Naive thymus-derived CD8-positive, alpha-beta T cell (primary cell): Measurements from ENCODE around the gene AGK. TPM values are rescaled to one million over a fixed set of nuclear protein-coding genes. Genes with fewer than 3 reads are reported as not detected.
"Not testable (repeated sequence)": the region's sequence is repeated elsewhere in the genome, so short reads cannot be mapped to it uniquely, and the experiment has no call there.

Experiments
- ATAC-seq, 2 donors: fragments of 150-1000 bp; cut with Tn5 transposase in 1 of 2; sonication (Bioruptor Pico), chemical (Tn5 transposase) in 1 of 2; 1 replicate in 1 of 2; 2 replicates in 1 of 2; pipeline ENCODE4 v1.10.0; 2021; ENCODE audit warnings: mild to moderate bottlenecking in 2 of 2, moderate library complexity in 2 of 2
- POLR2A ChIA-PET: fragments of 350-600 bp; sonication (Branson Sonifier 250); formaldehyde crosslinking; loops from one replicate; lab custom pipeline; 2021; ENCODE audit warnings: antibody characterized with exemption; lab: Charles Lee
- DNase-seq, 10 donors: peaks; one replicate each; pipeline versions ENCODE4 v3.0.0 to v3.0.0-alpha.2; 2020 to 2022
- H3K27ac Mint-ChIP-seq, 10 donors: one replicate each; pipeline ENCODE4 v1.8.0; 2020 to 2022; ENCODE audit warnings: mild to moderate bottlenecking in 10 of 10, mixed read lengths in 10 of 10, moderate library complexity in 4 of 10, inconsistent platforms in 1 of 10
- H3K27me3 Mint-ChIP-seq, 5 donors: one replicate each; pipeline ENCODE4 v1.8.0; 2021 to 2022; ENCODE audit warnings: mixed read lengths in 5 of 5
- H3K36me3 Mint-ChIP-seq, 3 donors: one replicate each; pipeline ENCODE4 v1.8.0; 2020 to 2022; ENCODE audit warnings: mixed read lengths in 3 of 3, mild to moderate bottlenecking in 2 of 3, inconsistent platforms in 1 of 3
- H3K4me1 Mint-ChIP-seq, 4 donors: one replicate each; pipeline ENCODE4 v1.8.0; 2021 to 2022; ENCODE audit warnings: mixed read lengths in 4 of 4
- H3K4me3 Mint-ChIP-seq, 10 donors: one replicate each; pipeline ENCODE4 v1.8.0; 2020 to 2022; ENCODE audit warnings: mild to moderate bottlenecking in 10 of 10, mixed read lengths in 10 of 10, moderate library complexity in 6 of 10, inconsistent platforms in 1 of 10
- H3K9me3 Mint-ChIP-seq, 9 donors: one replicate each; pipeline ENCODE4 v1.8.0; 2020 to 2022; ENCODE audit warnings: mixed read lengths in 9 of 9, mild to moderate bottlenecking in 3 of 9, inconsistent platforms in 1 of 9, moderate library complexity in 1 of 9
- polyA plus RNA-seq, 3 donors: library from polyadenylated mRNA; unstranded; fragments of 300-500 nt; fragmentation: Illumina TruSeq; gene quantifications; one replicate each; pipeline ENCODE4 v1.2.3, GENCODE V29; 2021
- total RNA-seq, 8 experiments: library from RNA in 2 of 8; stranded (reverse) in 2 of 8; gene quantifications; one replicate each; pipeline ENCODE4 v1.2.3 and lab custom pipeline; 2021 to 2026

The AGK gene
- total and polyA plus RNA-seq, 5 experiments from 2014 or later = 23.3 to 29.3 (median 26.3) TPM

DNA sequence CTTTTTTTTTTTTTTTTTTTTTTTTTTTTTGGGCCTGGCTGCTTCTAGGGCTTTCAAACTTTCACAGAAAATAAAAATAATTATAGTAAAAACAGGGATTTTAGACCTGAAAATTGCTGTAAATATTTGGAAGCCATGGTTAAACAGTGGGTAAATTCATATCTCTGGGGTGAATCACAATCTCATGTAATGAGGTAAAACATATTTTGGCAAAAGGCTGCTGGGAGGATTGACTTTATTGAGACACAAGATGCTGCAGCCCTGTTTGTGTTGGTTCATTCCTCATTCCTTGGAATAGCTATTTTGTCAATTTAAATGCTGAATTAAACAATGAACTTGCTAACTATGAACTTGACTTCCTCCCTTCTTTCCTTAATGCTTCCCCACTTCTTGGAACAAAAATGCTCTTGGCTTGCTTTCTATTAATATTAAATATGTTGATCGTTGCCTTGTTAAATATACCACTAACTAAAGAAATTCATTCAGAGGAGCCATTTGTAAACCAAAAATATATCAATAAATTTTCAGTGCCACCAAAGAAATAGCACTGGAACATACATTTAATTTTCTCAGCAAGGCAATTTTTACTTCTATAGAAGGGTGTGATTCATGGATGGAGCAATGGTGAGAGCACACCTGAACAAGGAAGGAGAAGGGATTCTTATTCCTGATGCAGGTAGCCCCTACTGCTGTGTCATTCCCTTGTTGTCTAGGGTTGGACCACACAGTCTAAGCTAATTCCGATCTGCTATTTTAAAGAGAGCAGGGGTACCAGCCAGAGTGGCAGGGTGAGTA, 24.6 kb downstream of the AGK start:
- Mint-ChIP-seq H3K4me1 (peaks cover 0 to 6% (median 0%) of the 10 kb centered on the region in 4 donors), H3K4me3 (no peak overlapping the region), H3K36me3 (peaks cover 42 to 58% (median 52%) of the 10 kb centered on the region in 3 donors), H3K27me3 (no peaks in the 10 kb centered on the region), H3K27ac (peak overlapping the region in 1 of 10 donors; percentile 45), H3K9me3 (peaks cover 11 to 37% (median 26%) of the 10 kb centered on the region in 9 donors)
- no peak for ATAC-seq
- no peak for DNase-seq
- POLR2A ChIA-PET = no interaction called here

DNA sequence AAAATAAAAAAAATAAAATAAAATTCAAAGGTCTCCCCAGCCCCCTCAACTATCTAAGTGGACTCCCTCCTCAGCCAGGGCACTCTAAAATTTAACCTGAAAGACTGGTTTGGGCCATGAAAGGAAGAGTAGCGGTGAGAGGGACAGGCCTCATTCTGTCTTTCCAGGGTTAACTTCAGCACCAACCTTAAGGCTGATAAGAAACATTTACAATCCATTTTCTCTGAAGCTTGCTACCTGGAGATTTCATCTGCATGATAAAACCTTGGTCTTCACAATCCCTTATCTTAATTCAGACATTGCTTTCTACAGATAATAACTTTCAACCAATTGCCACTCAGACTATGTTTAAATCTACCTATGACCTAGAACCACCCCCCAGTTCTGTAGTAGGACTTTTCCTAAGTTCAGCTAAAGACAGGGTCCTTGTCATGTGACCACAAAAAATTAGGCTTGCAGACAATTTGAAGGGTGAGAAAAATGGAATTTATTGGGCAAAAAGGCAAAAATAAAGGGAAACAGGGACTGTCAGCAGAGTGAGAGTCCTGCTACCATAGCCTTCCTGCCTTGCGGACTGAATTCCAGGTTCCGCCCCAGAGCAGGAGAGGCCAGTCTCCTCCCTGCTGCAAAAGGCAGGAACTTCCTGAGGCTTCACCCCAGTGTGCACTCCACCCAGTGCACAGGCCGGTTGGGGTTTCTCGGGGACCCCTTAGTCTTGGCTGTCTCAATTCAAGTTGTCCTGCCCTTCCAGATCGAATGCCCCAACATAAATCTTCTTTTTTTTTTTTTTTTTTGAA, 26.0 kb downstream of the AGK start:
- H3K27me3 Mint-ChIP-seq = no peaks in the 10 kb centered on the region
- no peak for DNase-seq
- POLR2A ChIA-PET = no interaction called here
- ATAC-seq = no peak
- H3K27ac Mint-ChIP-seq = no peak overlapping the region
- no peak overlapping the region for H3K4me3 Mint-ChIP-seq
- peaks cover 0 to 3% (median 0%) of the 10 kb centered on the region in 4 donors for H3K4me1 Mint-ChIP-seq
- peaks cover 33 to 49% (median 43%) of the 10 kb centered on the region in 3 donors for H3K36me3 Mint-ChIP-seq
- H3K9me3 Mint-ChIP-seq = peaks cover 11 to 37% (median 26%) of the 10 kb centered on the region in 9 donors

DNA sequence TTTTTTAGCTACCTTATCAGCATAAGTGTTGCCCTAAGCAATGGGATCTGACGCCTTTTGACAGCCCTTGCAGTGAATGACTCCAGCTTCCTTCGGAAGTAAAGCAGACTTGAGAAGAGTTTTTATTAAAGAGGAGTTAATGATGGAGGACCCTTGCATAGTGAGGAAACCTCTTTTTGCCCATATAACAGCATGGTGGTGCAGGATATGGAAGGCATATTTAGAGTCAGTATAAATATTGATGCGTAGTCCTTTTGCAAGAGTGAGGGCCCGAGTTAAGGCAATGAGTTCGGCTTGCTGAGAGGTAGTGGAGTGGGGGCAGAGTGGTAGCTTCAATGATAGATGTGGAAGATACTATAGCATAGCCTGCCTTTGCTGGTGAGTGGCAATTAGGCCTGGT, 28.7 kb downstream of the AGK start:
- H3K27me3 Mint-ChIP-seq, H3K27ac Mint-ChIP-seq, POLR2A ChIA-PET, DNase-seq, H3K4me3 Mint-ChIP-seq, ATAC-seq: not testable (repeated sequence)
- Mint-ChIP-seq H3K9me3 (peaks cover 1 to 23% (median 14%) of the 10 kb centered on the region in 9 donors), H3K36me3 (peaks cover 17 to 40% (median 33%) of the 10 kb centered on the region in 3 donors), H3K4me1 (peaks cover 3 to 11% (median 7%) of the 10 kb centered on the region in 4 donors)

DNA sequence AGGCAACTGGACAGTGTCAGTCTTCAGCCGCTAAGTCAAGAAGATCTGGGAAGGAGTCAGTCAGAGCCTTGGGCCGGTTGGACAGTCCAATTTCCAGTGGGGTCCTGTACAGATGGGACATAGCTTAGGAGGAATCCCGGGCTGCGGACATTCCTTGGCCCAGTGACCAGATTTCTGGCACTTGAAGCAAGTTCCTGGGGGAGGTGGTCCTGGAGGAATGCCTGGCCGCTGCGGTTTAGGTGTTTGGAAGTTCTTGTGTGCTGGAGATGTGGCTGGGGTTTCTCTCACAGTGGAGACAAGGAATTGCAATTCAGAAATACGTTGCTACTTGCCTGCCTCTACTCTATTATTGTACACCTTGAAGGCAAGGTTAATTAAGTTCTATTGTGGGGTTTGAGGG, 30.9 kb downstream of the AGK start:
- Mint-ChIP-seq H3K36me3 (peaks cover 0 to 41% (median 29%) of the 10 kb centered on the region in 3 donors), H3K27ac (peak overlapping the region in 1 of 10 donors; percentile 35), H3K4me1 (peaks cover 9 to 19% (median 13%) of the 10 kb centered on the region in 4 donors)
- H3K27me3 Mint-ChIP-seq, DNase-seq, POLR2A ChIA-PET, ATAC-seq, H3K9me3 Mint-ChIP-seq, H3K4me3 Mint-ChIP-seq: not testable (repeated sequence)

DNA sequence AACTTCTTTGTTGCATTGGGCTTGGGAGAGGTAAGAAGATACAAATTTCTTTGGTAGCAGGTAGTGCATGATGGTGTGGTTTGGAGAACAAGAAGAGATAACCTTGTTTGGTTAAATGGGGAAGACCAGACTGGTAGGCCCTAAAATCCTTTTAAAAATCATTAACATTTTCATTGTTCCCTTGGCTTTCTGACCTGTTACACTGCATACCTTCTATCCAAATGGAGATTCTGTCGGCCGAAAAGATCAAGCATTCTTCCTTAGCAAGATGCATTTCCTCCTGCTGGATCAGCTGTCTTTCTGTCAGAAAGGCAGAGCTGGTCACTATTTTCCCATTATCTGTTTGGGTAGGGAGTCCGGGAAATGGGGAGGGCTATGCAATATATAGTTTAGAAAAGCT, 33.7 kb downstream of the AGK start:
- DNase-seq = no peak
- H3K4me1 Mint-ChIP-seq = peaks cover 11 to 21% (median 16%) of the 10 kb centered on the region in 4 donors
- POLR2A ChIA-PET = no interaction called here
- no peak overlapping the region for H3K4me3 Mint-ChIP-seq
- H3K27me3 Mint-ChIP-seq = no peaks in the 10 kb centered on the region
- no peak overlapping the region for H3K27ac Mint-ChIP-seq
- ATAC-seq = no peak
- peaks cover 5 to 55% (median 38%) of the 10 kb centered on the region in 3 donors for H3K36me3 Mint-ChIP-seq
- no peaks in the 10 kb centered on the region for H3K9me3 Mint-ChIP-seq

DNA sequence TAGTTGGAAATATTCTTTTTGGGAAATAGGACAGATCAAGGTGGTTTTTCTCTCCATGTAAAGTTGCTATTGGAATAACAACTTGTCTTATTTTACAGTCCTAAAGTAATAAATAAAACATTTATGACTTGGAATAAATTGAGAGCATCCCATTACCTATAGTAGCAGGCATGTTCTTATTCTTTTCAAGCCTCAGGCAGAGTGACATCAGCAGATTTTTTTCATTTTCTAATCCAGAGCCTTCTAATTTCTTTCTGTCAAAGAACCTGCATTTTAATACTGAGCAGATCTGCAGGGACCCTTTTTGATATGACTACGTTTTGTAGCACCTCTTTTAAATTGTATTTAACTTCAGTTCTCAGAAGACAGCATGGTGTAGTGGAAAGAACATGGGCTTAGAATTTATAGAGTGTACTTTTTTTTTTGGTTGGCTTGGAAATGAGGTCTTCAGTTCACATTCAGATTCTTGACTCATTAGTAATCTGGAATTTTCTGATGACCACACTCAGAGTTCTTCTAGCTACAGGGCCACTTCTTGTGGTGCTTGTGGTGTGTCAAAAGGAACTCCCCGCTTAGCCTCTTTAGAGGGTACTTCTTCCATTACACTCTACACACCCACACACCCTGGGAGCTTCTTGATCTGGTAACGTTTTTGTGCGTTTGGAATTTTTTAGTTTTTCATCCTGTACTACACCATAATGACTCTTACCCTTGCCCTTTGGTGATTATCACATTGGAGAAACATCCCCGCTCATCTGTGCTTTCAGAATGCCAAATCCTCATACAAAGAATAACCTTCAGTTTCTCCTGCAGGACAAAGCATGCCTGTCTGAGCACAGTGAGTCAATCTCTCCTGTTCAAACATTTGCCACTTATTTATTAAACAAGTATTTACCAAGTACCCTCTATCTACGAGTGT, 34.6 kb downstream of the AGK start:
- peaks cover 5 to 63% (median 38%) of the 10 kb centered on the region in 3 donors for H3K36me3 Mint-ChIP-seq
- ATAC-seq (no peak), DNase-seq (no peak)
- H3K4me3 Mint-ChIP-seq = peak overlapping the region in 1 of 10 donors; percentile 1
- H3K27me3 Mint-ChIP-seq = no peaks in the 10 kb centered on the region
- peaks cover 12 to 27% (median 16%) of the 10 kb centered on the region in 4 donors for H3K4me1 Mint-ChIP-seq
- H3K9me3 Mint-ChIP-seq = no peaks in the 10 kb centered on the region
- H3K27ac Mint-ChIP-seq = peak overlapping the region in 3 of 10 donors; percentile 16 to 60 (median 30)
- POLR2A ChIA-PET = no interaction called here

DNA sequence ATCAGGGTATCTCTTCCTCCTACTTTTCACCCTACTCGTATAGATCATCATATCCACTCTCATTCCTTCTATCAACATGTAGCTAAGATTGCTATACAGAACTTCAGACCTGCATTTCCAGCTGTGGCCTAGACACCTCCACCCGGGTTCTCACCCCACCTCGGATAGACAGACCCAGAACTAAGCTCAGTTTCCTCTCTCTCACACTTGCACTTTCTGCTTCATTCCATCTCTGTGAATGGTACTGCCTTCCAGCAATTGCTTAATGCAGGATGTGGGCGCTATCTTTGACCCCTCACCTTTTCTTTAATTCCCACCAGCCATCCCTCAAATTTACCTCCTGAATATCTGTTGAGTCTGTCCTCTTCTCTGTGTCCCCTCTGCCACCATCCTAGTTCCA, 35.7 kb downstream of the AGK start:
- Mint-ChIP-seq H3K27ac (peak overlapping the region in 6 of 10 donors; percentile 4 to 60 (median 22)), H3K27me3 (no peaks in the 10 kb centered on the region), H3K4me1 (peaks cover 12 to 27% (median 16%) of the 10 kb centered on the region in 4 donors), H3K36me3 (peaks cover 5 to 69% (median 38%) of the 10 kb centered on the region in 3 donors), H3K4me3 (peak overlapping the region in 2 of 10 donors; percentile 3 to 8), H3K9me3 (no peaks in the 10 kb centered on the region)
- POLR2A ChIA-PET = no interaction called here
- DNase-seq (no peak), ATAC-seq (no peak)

DNA sequence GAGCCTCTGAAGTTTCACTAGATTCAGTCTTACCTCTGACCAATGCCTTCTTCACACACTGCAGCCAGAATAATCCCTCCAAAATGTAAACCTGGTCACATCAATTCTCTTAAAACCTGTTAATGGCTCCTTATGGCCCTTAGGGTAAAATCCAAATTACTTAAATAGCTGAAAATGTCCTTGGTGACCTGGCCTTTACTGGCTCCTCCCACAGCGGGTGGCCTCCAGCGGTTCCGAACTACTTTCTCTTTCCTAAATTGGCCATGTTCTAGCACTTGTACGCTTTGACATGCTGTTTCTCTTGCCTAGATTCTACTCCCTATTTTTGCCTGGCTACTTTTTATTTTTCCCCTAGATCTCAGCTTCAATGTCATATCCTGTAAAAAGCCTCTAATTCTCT, 36.1 kb downstream of the AGK start:
- no peak for ATAC-seq
- Mint-ChIP-seq H3K4me1 (peaks cover 12 to 27% (median 16%) of the 10 kb centered on the region in 4 donors), H3K36me3 (peaks cover 5 to 73% (median 38%) of the 10 kb centered on the region in 3 donors), H3K27ac (peak overlapping the region in 4 of 10 donors; percentile 4 to 60 (median 22)), H3K4me3 (peak overlapping the region in 1 of 10 donors; percentile 8), H3K9me3 (no peaks in the 10 kb centered on the region), H3K27me3 (no peaks in the 10 kb centered on the region)
- no peak for DNase-seq
- POLR2A ChIA-PET = no interaction called here

DNA sequence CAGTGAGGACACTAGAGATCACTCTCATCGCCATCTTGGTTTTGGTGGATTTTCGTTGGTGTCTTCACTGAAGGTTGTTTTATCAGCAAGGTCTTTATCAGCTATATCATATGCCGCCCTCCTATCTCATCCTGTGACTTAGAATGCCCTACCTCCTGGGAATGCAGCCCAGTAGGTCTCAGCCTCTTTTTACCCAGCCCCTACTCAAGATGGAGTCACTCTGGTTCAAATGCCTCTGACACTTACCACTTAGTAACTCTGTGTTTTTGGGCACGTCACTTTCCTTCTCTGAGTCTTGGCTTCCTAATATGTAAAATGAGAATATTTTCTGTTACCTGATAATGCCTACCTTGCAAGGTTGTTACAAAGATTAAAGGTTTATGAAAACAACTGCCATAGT, 37.7 kb downstream of the AGK start:
- Mint-ChIP-seq H3K27me3 (no peaks in the 10 kb centered on the region), H3K4me3 (no peak overlapping the region), H3K36me3 (peaks cover 5 to 74% (median 32%) of the 10 kb centered on the region in 3 donors), H3K27ac (no peak overlapping the region), H3K9me3 (no peaks in the 10 kb centered on the region), H3K4me1 (peaks cover 6 to 27% (median 12%) of the 10 kb centered on the region in 4 donors)
- POLR2A ChIA-PET = no interaction called here
- no peak for DNase-seq
- ATAC-seq = no peak

DNA sequence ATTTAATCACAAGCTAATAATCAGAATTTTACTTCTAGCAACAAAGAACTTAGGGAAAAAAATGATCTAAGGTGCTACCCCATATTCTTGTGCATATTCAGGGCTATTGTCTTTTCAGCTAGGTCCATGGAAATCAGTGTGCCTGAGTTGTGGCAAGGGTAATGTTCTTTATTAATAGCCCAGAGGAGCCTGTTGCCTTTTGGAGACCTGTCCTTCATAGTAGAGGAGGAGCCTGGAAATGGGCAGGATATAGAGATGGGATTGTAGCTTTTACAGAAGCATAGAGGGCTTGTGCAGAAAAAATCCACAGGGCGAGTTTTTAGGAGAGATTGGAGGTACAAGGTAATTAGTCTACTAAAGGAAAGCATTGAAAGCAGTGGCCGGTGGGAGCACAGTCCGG, 38.9 kb downstream of the AGK start:
- Mint-ChIP-seq H3K4me3 (no peak overlapping the region), H3K36me3 (peaks cover 5 to 76% (median 30%) of the 10 kb centered on the region in 3 donors), H3K27ac (no peak overlapping the region), H3K9me3 (no peaks in the 10 kb centered on the region), H3K27me3 (no peaks in the 10 kb centered on the region), H3K4me1 (peaks cover 4 to 25% (median 10%) of the 10 kb centered on the region in 4 donors)
- POLR2A ChIA-PET = no interaction called here
- ATAC-seq (no peak), DNase-seq (peak in 1 of 10 donors; percentile 41)

DNA sequence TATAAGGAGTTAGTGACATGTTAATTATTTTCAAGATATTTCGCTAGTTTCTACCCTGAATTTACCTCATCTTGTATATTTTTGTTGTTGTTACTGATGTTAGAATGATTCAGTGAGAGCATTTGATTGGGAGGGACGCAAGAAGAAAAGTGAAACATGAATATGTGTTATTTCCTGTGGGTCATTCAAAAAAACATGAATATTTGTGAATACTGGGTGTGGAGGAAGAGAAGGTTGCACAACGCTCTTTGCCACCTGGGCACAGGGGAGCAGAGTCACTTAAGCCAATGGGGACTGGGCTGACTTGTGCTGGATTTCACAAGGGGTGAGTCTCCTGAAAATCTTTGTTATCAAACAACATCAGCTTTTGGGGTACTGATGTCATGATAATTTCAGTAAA, 39.5 kb downstream of the AGK start:
- POLR2A ChIA-PET = no interaction called here

DNA sequence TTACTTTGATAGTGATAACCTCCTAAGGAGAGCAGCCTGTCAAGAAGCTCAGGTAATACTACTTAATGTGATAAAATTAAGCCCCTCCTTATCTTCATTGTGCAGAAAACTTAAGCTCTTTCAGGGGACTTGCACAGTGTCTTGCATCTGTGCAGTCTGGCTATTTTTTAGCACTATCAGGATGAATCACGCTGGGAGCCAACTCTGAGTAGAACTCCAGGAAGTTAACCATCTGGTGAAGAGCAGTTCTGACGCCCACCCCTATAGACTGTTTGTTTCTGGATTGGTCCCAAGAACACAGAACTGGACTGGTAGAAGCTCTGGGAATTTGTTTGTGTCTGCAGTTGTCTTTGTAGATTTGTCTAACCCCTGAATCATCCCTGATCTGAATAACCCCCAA, 41.9 kb downstream of the AGK start:
- peak overlapping the region in 1 of 10 donors; percentile 26 for H3K27ac Mint-ChIP-seq
- H3K36me3 Mint-ChIP-seq = peaks cover 0 to 77% (median 21%) of the 10 kb centered on the region in 3 donors
- no peak for ATAC-seq
- H3K4me3 Mint-ChIP-seq = no peak overlapping the region
- H3K4me1 Mint-ChIP-seq = peaks cover 0 to 10% (median 6%) of the 10 kb centered on the region in 4 donors
- H3K9me3 Mint-ChIP-seq = no peaks in the 10 kb centered on the region
- H3K27me3 Mint-ChIP-seq = no peaks in the 10 kb centered on the region
- DNase-seq = no peak
- POLR2A ChIA-PET = no interaction called here

More for the DNA sequence above, 39.5 kb downstream of the AGK start:
- ATAC-seq (no peak), DNase-seq (no peak)
- peaks cover 4 to 23% (median 9%) of the 10 kb centered on the region in 4 donors for H3K4me1 Mint-ChIP-seq
- peak overlapping the region in 2 of 10 donors; percentile 1 to 2 for H3K4me3 Mint-ChIP-seq
- peak overlapping the region in 1 of 10 donors; percentile 6 for H3K27ac Mint-ChIP-seq
- no peaks in the 10 kb centered on the region for H3K27me3 Mint-ChIP-seq
- H3K36me3 Mint-ChIP-seq = peaks cover 5 to 75% (median 26%) of the 10 kb centered on the region in 3 donors
- H3K9me3 Mint-ChIP-seq = no peaks in the 10 kb centered on the region
